ENCODE results near the gene FBXO15. TPM values are rescaled to one million over a fixed set of nuclear protein-coding genes. Genes with fewer than 3 reads are reported as not detected.

FBXO15 gene, protein sequence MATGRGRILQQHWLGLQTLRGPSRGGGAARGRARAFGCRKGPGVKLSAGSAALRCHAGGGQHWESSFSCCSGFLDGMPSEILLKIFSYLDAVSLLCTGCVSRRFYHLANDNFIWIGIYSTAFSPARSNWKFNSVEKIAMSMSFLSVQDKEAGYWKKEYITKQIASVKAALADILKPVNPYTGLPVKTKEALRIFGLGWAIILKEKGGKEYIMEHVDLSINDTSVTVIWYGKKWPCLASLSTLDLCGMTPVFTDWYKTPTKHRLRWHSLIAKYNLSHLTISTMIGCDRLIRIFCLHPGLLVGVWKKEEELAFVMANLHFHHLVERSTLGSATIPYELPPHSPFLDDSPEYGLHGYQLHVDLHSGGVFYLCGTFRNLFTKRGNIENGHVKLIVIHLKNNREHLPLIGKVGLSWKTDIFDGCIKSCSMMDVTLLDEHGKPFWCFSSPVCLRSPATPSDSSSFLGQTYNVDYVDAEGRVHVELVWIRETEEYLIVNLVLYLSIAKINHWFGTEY
- 10 to 100 TPM in 1 of 6 donors, 1 to 10 TPM in 4, under 1 TPM in 1; 0.83 to 11.9 (median 2.6) TPM for total RNA-seq

DNA sequence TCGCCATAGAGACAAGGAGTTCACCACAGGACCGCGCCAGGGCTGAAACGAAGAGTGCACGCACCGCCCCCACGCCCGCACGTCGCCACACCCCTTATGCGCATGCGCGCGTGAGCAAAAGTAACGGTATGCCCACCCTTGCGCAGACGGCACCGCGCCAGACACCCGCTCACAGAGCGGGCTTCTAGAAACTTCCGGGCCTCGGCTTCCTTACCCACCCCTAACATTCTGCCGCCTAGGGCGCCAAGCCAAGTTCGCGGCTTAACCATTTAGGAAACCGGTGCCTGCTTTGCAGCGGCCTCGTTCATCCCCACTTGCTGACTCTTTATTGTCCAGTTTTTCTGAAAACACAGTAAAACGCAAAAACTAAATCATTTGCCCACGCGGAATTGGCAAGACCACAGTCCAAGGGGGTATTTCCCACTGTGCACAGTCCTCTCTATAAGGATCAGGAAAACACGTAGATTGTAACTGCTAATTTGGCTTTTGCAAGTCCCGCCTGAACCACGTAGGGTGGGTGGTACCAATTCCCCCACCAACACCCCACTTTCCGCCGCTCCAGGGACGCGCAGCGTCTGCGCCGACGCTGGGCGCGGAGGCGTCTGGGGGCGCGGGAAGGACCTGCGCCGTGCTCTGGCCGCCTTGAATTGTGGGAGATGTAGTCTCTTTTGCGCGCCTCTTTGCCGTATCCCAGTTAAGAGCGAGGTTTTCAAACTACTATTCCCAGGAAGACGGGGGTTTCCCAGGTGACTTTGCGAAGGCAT lies at the start of gene FBXO15, which contains the start of gene TIMM21:
TSS of gene FBXO15 (minus strand) at position 56 of the 764 bp plus-strand sequence. CDS start at position 7, 49 bp downstream.
TSS of gene TIMM21 (plus strand) at position 745 of the 764 bp plus-strand sequence. CDS start 286 bp downstream, outside the sequence.
- DNase-seq = peak; percentile 98
- Histone ChIP-seq H3K36me3 (peaks cover 0 to 5% (median 0%) of the 10 kb centered on the region in 4 donors), H3K9me3 (no peaks in the 10 kb centered on the region), H3K4me1 (peaks cover 20 to 30% (median 22%) of the 10 kb centered on the region in 4 donors), H3K4me3 (peak within 1 kb of the TSS; percentile 61 to 88 (median 73)), H3K27ac (peak within 1 kb of the TSS; percentile 83 to 96 (median 90)), H3K27me3 (no peaks in the 10 kb centered on the region)
- peak; percentile 98 to 99 for ATAC-seq (ENCODE audit: low FRiP score in 2 of 2)
- WGBS, 2 donors = 1% methylated on average over 30 to 48 of the region's 58 CpGs
- TF ChIP-seq POLR2AphosphoS5 (IDR thresholded peaks at IDR 0.05) (peak; percentile 81 to 82), EP300 (IDR thresholded peaks at IDR 0.05) (peak in 1 of 4 donors; percentile 8), POLR2A (IDR thresholded peaks at IDR 0.05) (peak in 2 of 4 donors; percentile 42 to 78)
- TF ChIP-seq, protein P1, sequence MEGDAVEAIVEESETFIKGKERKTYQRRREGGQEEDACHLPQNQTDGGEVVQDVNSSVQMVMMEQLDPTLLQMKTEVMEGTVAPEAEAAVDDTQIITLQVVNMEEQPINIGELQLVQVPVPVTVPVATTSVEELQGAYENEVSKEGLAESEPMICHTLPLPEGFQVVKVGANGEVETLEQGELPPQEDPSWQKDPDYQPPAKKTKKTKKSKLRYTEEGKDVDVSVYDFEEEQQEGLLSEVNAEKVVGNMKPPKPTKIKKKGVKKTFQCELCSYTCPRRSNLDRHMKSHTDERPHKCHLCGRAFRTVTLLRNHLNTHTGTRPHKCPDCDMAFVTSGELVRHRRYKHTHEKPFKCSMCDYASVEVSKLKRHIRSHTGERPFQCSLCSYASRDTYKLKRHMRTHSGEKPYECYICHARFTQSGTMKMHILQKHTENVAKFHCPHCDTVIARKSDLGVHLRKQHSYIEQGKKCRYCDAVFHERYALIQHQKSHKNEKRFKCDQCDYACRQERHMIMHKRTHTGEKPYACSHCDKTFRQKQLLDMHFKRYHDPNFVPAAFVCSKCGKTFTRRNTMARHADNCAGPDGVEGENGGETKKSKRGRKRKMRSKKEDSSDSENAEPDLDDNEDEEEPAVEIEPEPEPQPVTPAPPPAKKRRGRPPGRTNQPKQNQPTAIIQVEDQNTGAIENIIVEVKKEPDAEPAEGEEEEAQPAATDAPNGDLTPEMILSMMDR (IDR thresholded peaks at IDR 0.05) = no peak

DNA sequence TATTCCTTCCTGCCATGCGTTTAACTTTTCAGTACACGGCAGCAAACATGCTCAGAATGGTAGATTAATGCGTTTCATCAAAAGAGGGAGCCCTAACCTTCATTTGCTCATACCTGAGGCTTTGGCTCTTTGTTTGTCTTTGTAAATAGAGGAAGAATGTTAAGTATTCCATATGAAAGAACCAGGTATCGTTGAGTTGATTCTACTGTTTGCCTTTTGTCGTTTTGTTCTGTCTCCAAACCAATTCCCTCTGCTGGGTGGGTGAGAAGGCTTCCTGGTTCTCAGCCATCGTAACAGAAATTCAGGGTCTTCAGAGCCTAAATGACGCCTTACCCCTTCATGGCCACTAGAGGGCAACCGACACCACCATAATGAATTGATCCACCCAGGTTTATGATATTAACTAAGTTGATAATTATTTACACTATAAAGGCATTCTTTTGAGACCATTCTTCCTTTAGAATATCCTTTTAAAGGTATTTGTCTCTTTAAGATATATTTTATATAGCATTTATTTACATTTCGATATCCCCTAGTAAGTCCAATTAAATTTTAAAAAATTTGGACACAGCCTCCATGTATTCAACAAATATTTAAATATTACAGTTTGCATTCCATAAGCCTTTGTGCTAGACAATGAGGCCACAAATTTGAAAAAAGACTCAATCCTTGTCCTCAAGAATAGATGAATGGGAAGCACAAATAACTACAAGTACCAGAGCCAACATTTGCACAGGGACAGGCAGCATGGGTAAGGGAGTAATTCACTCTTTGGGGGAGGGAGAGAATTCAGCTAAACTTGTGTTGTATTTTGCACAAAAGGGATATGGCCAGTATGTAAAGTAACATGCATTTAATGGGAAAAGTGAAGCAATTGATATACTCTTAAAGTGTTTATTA lies 48.8 kb upstream of the FBXO15 start:
- Histone ChIP-seq H3K9me3 (no peaks in the 10 kb centered on the region), H3K27me3 (no peaks in the 10 kb centered on the region), H3K4me1 (peaks cover 6 to 21% (median 14%) of the 10 kb centered on the region in 4 donors), H3K27ac (peak overlapping the region in 3 of 4 donors; percentile 51 to 93 (median 69)), H3K36me3 (no peaks in the 10 kb centered on the region), H3K4me3 (peak overlapping the region in 2 of 4 donors; percentile 28 to 34)
- 5% methylated on average over 9 of the region's 9 CpGs for WGBS, 2 donors
- DNase-seq (peak in 1 of 2 donors; percentile 57), ATAC-seq (ENCODE audit: low FRiP score in 2 of 2) (peak; percentile 75 to 88)
- TF ChIP-seq POLR2A (IDR thresholded peaks at IDR 0.05) (no peak), EP300 (IDR thresholded peaks at IDR 0.05) (peak in 1 of 4 donors; percentile 18)
- TF ChIP-seq, protein P1 (IDR thresholded peaks at IDR 0.05) = peak; percentile 79 to 87 (median 84)

DNA sequence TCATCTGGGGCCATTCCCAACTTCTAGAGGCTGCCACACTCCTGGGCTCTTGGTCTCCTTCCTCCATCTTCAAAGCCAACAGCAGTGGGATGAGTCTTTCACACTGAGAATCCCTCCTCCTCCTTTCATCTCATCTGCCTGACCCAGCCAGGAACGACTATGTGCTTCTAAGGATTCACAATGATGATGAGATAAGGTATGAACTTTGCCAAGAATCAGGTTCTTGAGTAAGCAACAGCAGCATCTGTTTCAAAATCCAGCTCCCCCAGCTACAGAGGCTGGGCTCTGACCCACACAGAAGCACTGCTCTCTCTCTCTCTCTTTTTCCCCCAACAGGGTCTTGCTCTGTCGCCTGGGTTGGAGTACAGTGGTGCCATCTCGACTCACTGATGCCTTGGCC lies 47.1 kb upstream of the FBXO15 start:
- Histone ChIP-seq H3K36me3 (no peaks in the 10 kb centered on the region), H3K27ac (no peak overlapping the region), H3K4me3 (no peak overlapping the region), H3K27me3 (no peaks in the 10 kb centered on the region), H3K9me3 (no peaks in the 10 kb centered on the region), H3K4me1 (peaks cover 6 to 15% (median 11%) of the 10 kb centered on the region in 4 donors)
- TF ChIP-seq EP300 (IDR thresholded peaks at IDR 0.05) = no peak
- TF ChIP-seq, protein P1 (IDR thresholded peaks at IDR 0.05) = no peak
- no peak for TF ChIP-seq POLR2AphosphoS5 (IDR thresholded peaks at IDR 0.05)
- no peak for TF ChIP-seq POLR2A (IDR thresholded peaks at IDR 0.05)
- no peak for ATAC-seq (ENCODE audit: low FRiP score in 2 of 2)
- DNase-seq = no peak
- WGBS, 2 donors = 61 to 65% methylated on average over 3 of the region's 3 CpGs

DNA sequence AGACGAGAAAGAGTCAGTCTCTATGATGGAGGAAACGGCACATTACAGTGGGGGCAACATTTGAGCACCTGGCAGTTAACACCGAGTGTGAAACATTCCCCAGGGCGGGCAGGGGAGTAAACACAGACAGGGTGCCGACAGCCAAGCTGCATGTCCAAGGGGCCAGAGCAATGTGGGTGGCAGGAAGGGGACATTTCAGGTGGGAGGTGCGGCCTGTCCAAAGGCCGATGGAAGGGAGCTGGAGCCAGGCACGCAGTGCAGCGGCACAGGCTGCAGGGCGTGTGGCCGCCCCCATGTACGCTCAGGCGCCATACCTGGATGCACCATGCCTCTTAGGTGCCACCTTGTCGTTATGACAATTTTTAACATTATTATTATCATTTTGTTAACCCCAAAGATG lies 43.9 kb upstream of the FBXO15 start:
- H3K27me3 ChIP-seq = no peaks in the 10 kb centered on the region
- peaks cover 0 to 6% (median 0%) of the 10 kb centered on the region in 4 donors for H3K4me1 ChIP-seq
- DNase-seq (no peak), ATAC-seq (ENCODE audit: low FRiP score in 2 of 2) (no peak)
- H3K27ac ChIP-seq = no peak overlapping the region
- H3K36me3 ChIP-seq = no peaks in the 10 kb centered on the region
- H3K4me3 ChIP-seq = no peak overlapping the region
- 83 to 84% methylated on average over 14 of the region's 14 CpGs for WGBS, 2 donors
- TF ChIP-seq EP300 (IDR thresholded peaks at IDR 0.05) = no peak
- TF ChIP-seq POLR2A (IDR thresholded peaks at IDR 0.05) = no peak
- no peak for TF ChIP-seq POLR2AphosphoS5 (IDR thresholded peaks at IDR 0.05)
- TF ChIP-seq, protein P1 (IDR thresholded peaks at IDR 0.05) = no peak
- H3K9me3 ChIP-seq = no peaks in the 10 kb centered on the region
